BLaER1 treated with 17β-estradiol and CSF1 and Interleukin-3, amounts not matched to agents 10 nM and 100 nM (cell line): ENCODE data around the gene GAS7.
A peak's percentile ranks its signal among the peaks of the same experiment; 100 is the strongest.

Source experiments
- H3K27ac ChIP-seq, 11 experiments: shearing (Covaris generic); formaldehyde crosslinking; 2 replicates each; pipeline ENCODE4 v1.8.1; 2022
- H3K27me3 ChIP-seq, 11 experiments: shearing (Covaris generic); formaldehyde crosslinking; 2 replicates each; pipeline ENCODE4 v1.8.1; 2022
- H3K36me3 ChIP-seq, 11 experiments: shearing (Covaris generic); formaldehyde crosslinking; 2 replicates each; pipeline ENCODE4 v1.8.1; 2022
- H3K4me1 ChIP-seq, 10 experiments: shearing (Covaris generic); formaldehyde crosslinking; 2 replicates each; pipeline ENCODE4 v1.8.1; 2022
- H3K4me2 ChIP-seq, 11 experiments: shearing (Covaris generic); formaldehyde crosslinking; 2 replicates each; pipeline ENCODE4 v1.8.1; 2022
- H3K4me3 ChIP-seq, 10 experiments: shearing (Covaris generic); formaldehyde crosslinking; 2 replicates each; pipeline ENCODE4 v1.8.1; 2022
- H3K9ac ChIP-seq, 11 experiments: shearing (Covaris generic); formaldehyde crosslinking; 2 replicates each; pipeline ENCODE4 v1.8.1; 2022
- H3K9me3 ChIP-seq, 11 experiments: shearing (Covaris generic); formaldehyde crosslinking; replicated peaks in 1 of 11; 2 replicates each; pipeline ENCODE4 v1.8.1; 2022
- H4K20me1 ChIP-seq, 11 experiments: shearing (Covaris generic); formaldehyde crosslinking; 2 replicates each; pipeline ENCODE4 v1.8.1; 2022
- Cebpa-rat ChIP-seq, 11 experiments: shearing (Covaris generic); IDR thresholded peaks; 2 replicates each; pipeline ENCODE4 v1.8.1; 2022

GAS7 gene

GRCh38 chr17:10123093-10123492 is 75.3 kb downstream of the GAS7 start:
- H3K4me3 ChIP-seq: no peak overlapping the region
- H3K27me3 ChIP-seq: no peaks in the 10 kb centered on the region
- peak overlapping the region; percentile 34 to 100 (median 98); a peak in 20 of 22 replicates for H3K27ac ChIP-seq
- no peaks in the 10 kb centered on the region for H4K20me1 ChIP-seq
- no peaks in the 10 kb centered on the region for H3K9me3 ChIP-seq
- peak overlapping the region; percentile 91 to 99 (median 98) for H3K4me2 ChIP-seq
- H3K36me3 ChIP-seq: peaks cover 0 to 4% (median 0%) of the 10 kb centered on the region in 11 experiments; a peak in 1 of 22 replicates
- H3K4me1 ChIP-seq: peaks cover 98 to 100% (median 99%) of the 10 kb centered on the region in 10 experiments
- TF ChIP-seq Cebpa-rat (IDR thresholded peaks at IDR 0.05): no peak
- peak overlapping the region in 10 of 11 experiments; percentile 14 to 97 (median 87); a peak in 15 of 22 replicates for H3K9ac ChIP-seq

DNA sequence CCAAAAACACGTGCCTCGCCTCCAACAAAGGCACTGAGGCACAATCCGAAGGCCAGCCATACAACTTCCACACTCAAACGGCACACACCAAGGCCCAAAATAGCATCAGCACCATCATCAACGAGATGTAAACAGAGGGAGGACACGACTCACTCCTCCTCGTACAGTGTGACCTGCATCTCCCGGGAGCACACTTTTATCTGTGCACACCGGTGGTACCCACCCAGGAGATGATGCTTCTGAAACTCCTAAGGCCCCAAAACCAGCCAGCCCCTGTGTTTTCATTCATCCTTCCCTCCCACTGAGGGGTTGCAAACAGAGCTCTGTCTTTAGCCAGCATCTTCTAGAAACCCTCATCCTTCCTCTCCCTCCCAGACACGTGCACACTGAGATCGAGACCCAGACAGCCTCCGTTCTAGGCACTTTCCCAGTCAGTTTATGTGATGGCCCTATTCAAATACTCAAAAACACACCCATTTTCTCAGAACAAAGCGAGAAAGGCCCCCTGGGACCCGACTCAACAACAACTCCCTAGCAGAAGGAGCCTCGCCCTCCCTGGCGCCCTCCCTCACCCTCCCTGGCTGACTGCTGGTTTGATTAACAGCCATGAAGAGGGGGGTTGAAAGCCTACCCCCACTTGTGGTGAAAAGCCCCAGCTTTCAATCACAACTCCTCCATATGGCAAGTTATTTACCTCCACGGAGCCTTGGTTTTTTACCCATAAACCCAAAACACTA is 76.3 kb downstream of the GAS7 start:
- H3K27ac ChIP-seq: peak overlapping the region in 10 of 11 experiments; percentile 93 to 100 (median 98); a peak in 21 of 22 replicates
- peak overlapping the region; percentile 91 to 99 (median 98) for H3K4me2 ChIP-seq
- no peaks in the 10 kb centered on the region for H3K27me3 ChIP-seq
- H3K4me1 ChIP-seq: peaks cover 98 to 100% (median 99%) of the 10 kb centered on the region in 10 experiments
- H3K9ac ChIP-seq: peak overlapping the region; percentile 24 to 97 (median 88); a peak in 19 of 22 replicates
- H3K9me3 ChIP-seq: no peaks in the 10 kb centered on the region
- H3K4me3 ChIP-seq: no peak overlapping the region
- no peak for TF ChIP-seq Cebpa-rat (IDR thresholded peaks at IDR 0.05)
- no peaks in the 10 kb centered on the region for H4K20me1 ChIP-seq
- H3K36me3 ChIP-seq: peaks cover 0 to 4% (median 0%) of the 10 kb centered on the region in 11 experiments; a peak in 1 of 22 replicates

DNA sequence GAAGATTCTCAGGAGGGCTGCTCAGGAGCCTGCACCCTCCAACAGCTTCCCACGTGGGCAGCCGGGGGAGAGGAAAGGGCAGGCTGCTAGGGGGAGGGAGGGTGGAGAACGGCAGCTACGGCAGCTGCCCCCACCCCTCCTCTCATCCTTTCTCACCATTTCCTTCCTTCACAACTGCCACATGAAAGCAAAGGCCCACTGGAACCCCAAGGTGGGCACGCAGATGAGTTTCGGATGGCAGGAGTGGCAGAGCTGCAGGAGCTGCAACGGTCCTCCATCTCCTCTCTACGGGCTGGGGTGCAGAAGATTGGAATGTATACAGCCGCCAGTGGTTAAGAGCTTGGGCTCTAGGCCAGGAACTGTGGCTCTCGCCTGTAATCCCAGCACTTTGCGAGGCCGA is 77.7 kb downstream of the GAS7 start:
- Histone ChIP-seq H3K4me1 (peaks cover 98 to 100% (median 99%) of the 10 kb centered on the region in 10 experiments), H3K9ac (peak overlapping the region; percentile 65 to 97 (median 93)), H3K4me2 (peak overlapping the region; percentile 91 to 99 (median 98))

GRCh38 chr17:10120109-10120485 is 78.3 kb downstream of the GAS7 start:
- Histone ChIP-seq H3K4me2 (peak overlapping the region; percentile 91 to 99 (median 98)), H3K9ac (peak overlapping the region; percentile 65 to 97 (median 93)), H3K9me3 (no peaks in the 10 kb centered on the region), H3K27ac (peak overlapping the region; percentile 93 to 100 (median 98)), H4K20me1 (no peaks in the 10 kb centered on the region), H3K4me1 (peaks cover 95 to 99% (median 97%) of the 10 kb centered on the region in 10 experiments), H3K4me3 (peak overlapping the region; percentile 3 to 73 (median 57); a peak in 16 of 20 replicates), H3K36me3 (peaks cover 0 to 10% (median 0%) of the 10 kb centered on the region in 11 experiments; a peak in 3 of 22 replicates), H3K27me3 (no peaks in the 10 kb centered on the region)
- TF ChIP-seq Cebpa-rat (IDR thresholded peaks at IDR 0.05): no peak

More for the DNA sequence above, 77.7 kb downstream of the GAS7 start:
- Histone ChIP-seq H3K27ac (peak overlapping the region; percentile 93 to 100 (median 98)), H3K27me3 (no peaks in the 10 kb centered on the region), H3K4me3 (peak overlapping the region; percentile 3 to 73 (median 57); a peak in 16 of 20 replicates), H4K20me1 (no peaks in the 10 kb centered on the region), H3K36me3 (peaks cover 0 to 10% (median 0%) of the 10 kb centered on the region in 11 experiments; a peak in 3 of 22 replicates), H3K9me3 (no peaks in the 10 kb centered on the region)
- TF ChIP-seq Cebpa-rat (IDR thresholded peaks at IDR 0.05): no peak

DNA sequence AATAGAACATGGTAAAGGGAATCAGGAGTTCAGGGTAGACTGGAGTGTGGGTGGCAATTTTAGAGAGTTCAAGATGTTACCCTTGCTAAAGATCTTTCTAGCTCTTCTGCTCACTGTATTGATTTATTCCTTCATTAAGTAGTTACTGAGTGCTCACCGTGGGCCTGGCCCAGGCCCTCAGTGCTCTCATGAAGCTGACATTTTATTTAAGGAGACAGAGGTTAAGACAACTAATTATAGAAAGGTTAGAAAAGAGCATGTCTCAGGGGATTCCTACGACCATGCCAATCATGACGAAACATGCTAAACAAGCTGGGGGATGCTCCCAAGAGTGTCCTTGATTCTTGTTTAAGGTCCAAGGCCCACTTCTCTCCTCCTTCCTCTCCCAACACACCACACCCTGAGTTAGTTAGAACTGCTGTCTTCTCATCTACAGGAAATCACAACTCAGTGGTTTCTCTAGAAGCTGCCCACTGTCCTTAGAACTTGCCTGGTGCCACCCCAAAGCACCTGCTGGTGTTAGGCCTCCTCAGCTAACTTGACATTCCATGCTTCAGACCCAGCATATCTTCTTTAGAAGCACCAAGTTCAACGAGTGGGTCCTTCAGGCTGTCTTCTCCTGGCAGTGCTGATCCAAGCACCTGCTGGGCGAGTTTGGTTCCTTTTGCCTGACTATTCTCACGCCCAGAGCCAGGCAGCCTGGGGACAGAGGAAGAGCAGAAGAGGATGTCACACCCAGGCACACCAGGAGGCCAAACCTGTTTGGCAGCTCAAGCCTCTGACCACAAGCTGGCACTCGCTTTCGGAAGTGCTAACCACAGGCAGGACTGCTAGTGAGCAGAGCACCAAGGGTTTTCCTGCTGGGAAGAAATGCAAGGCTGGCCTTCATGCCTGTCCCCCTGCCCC is 79.0 kb downstream of the GAS7 start:
- peaks cover 0 to 10% (median 0%) of the 10 kb centered on the region in 11 experiments; a peak in 3 of 22 replicates for H3K36me3 ChIP-seq
- no peaks in the 10 kb centered on the region for H3K27me3 ChIP-seq
- H3K9ac ChIP-seq: peak overlapping the region; percentile 82 to 97 (median 93); a peak in 21 of 22 replicates
- H3K4me3 ChIP-seq: peak overlapping the region; percentile 28 to 73 (median 57); a peak in 19 of 20 replicates
- H3K4me1 ChIP-seq: peaks cover 90 to 98% (median 95%) of the 10 kb centered on the region in 10 experiments
- TF ChIP-seq Cebpa-rat (IDR thresholded peaks at IDR 0.05): no peak
- H3K4me2 ChIP-seq: peak overlapping the region; percentile 91 to 99 (median 98)
- H3K9me3 ChIP-seq: no peaks in the 10 kb centered on the region
- H4K20me1 ChIP-seq: no peaks in the 10 kb centered on the region
- peak overlapping the region; percentile 93 to 100 (median 98) for H3K27ac ChIP-seq

- Histone ChIP-seq H3K4me1 (peaks cover 90 to 98% (median 95%) of the 10 kb centered on the region in 10 experiments), H3K27ac (peak overlapping the region; percentile 93 to 100 (median 98)), H3K4me3 (peak overlapping the region; percentile 32 to 73 (median 57)), H4K20me1 (no peaks in the 10 kb centered on the region), H3K4me2 (peak overlapping the region; percentile 91 to 99 (median 98)), H3K36me3 (peaks cover 0 to 10% (median 0%) of the 10 kb centered on the region in 11 experiments; a peak in 3 of 22 replicates), H3K9me3 (no peaks in the 10 kb centered on the region), H3K27me3 (no peaks in the 10 kb centered on the region), H3K9ac (peak overlapping the region; percentile 82 to 97 (median 93))
- TF ChIP-seq Cebpa-rat (IDR thresholded peaks at IDR 0.05): peak in 2 of 11 experiments; percentile 17 to 45; a peak in 1 of 22 replicates
These were observed 79.6 kb downstream of the GAS7 start for GRCh38 chr17:10118788-10119130.

- TF ChIP-seq Cebpa-rat (IDR thresholded peaks at IDR 0.05): peak in 3 of 11 experiments; percentile 64 to 78 (median 65); a peak in 3 of 22 replicates
- Histone ChIP-seq H3K9ac (peak overlapping the region; percentile 82 to 97 (median 93)), H3K4me1 (peaks cover 90 to 98% (median 95%) of the 10 kb centered on the region in 10 experiments)
These were observed 80.8 kb downstream of the GAS7 start for GRCh38 chr17:10117581-10118001.

DNA sequence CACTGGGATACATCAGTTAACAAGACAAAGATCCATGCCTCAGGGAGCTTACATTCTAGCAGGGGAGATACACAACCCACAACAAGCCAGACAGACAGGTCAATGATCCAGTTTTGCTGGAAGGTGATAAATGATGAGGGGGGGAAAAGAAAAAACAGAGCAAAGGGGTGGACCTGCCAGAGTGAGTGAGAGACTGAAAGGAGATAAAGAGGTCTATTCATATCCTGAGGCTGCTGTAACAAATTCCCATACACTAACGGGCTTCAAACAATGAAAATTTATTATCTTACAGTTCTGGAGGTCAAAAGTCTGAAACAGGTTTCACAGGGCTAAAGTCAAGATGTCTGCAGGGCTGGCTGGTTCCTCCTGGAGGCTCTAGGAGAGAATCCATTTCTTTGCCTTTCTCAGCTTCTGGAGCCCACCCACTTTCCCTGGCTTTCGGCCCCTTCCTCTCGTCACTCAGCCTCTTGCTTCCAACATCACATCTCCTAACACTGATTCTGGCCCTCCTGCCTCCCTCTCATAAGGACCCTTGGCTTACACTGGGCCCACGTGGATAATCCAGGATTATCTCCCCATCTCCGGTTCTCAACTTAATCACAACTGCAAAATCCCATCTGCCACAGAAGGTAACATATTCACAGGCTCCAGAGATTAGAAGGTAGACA is 81.5 kb downstream of the GAS7 start:
- peak overlapping the region; percentile 82 to 97 (median 93); a peak in 21 of 22 replicates for H3K9ac ChIP-seq
- peak overlapping the region; percentile 93 to 100 (median 98) for H3K27ac ChIP-seq
- H3K4me1 ChIP-seq: peaks cover 90 to 98% (median 95%) of the 10 kb centered on the region in 10 experiments
- no peaks in the 10 kb centered on the region; a peak in 1 of 22 replicates for H4K20me1 ChIP-seq
- no peaks in the 10 kb centered on the region for H3K27me3 ChIP-seq
- 0 out of 22 replicates have a peak, but pooled peaks cover 0 to 2% (median 0%) of the 10 kb centered on the region in 11 experiments for H3K9me3 ChIP-seq
- peaks cover 0 to 13% (median 3%) of the 10 kb centered on the region in 11 experiments; a peak in 7 of 22 replicates for H3K36me3 ChIP-seq
- peak overlapping the region; percentile 10 to 73 (median 57); a peak in 18 of 20 replicates for H3K4me3 ChIP-seq
- TF ChIP-seq Cebpa-rat (IDR thresholded peaks at IDR 0.05): no peak
- H3K4me2 ChIP-seq: peak overlapping the region; percentile 91 to 99 (median 98)

More at GRCh38 chr17:10117581-10118001, 80.8 kb downstream of the GAS7 start:
- Histone ChIP-seq H3K27ac (peak overlapping the region; percentile 93 to 100 (median 98)), H3K4me3 (peak overlapping the region; percentile 32 to 73 (median 57)), H3K4me2 (peak overlapping the region; percentile 91 to 99 (median 98)), H3K27me3 (no peaks in the 10 kb centered on the region), H4K20me1 (no peaks in the 10 kb centered on the region), H3K9me3 (no peaks in the 10 kb centered on the region), H3K36me3 (peaks cover 0 to 7% (median 0%) of the 10 kb centered on the region in 11 experiments; a peak in 2 of 22 replicates)
